GM19023 (cell line): ENCODE data around the gene TECPR1.

Experiments
- ATAC-seq: cut with Tn5 transposase; IDR thresholded peaks from one replicate; pipeline ENCODE4 v1.9.1; 2021; ENCODE audit warnings: mild to moderate bottlenecking, moderate library complexity; ENCODE audit not compliant: unreplicated experiment

Gene TECPR1, protein sequence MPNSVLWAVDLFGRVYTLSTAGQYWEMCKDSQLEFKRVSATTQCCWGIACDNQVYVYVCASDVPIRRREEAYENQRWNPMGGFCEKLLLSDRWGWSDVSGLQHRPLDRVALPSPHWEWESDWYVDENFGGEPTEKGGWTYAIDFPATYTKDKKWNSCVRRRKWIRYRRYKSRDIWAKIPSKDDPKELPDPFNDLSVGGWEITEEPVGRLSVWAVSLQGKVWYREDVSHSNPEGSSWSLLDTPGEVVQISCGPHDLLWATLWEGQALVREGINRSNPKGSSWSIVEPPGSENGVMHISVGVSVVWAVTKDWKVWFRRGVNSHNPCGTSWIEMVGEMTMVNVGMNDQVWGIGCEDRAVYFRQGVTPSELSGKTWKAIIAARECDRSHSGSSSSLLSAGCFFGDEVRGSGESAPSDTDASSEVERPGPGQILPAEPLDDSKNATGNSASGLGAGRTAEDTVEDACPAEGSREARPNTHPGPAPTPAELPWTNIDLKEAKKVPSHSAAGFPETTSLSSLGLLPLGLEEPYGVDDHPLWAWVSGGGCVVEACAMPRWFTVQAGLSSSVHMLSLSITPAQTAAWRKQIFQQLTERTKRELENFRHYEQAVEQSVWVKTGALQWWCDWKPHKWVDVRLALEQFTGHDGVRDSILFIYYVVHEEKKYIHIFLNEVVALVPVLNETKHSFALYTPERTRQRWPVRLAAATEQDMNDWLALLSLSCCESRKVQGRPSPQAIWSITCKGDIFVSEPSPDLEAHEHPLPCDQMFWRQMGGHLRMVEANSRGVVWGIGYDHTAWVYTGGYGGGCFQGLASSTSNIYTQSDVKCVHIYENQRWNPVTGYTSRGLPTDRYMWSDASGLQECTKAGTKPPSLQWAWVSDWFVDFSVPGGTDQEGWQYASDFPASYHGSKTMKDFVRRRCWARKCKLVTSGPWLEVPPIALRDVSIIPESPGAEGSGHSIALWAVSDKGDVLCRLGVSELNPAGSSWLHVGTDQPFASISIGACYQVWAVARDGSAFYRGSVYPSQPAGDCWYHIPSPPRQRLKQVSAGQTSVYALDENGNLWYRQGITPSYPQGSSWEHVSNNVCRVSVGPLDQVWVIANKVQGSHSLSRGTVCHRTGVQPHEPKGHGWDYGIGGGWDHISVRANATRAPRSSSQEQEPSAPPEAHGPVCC

GRCh38 chr7:98251601-98252424 is at the start of gene TECPR1:
Gene TECPR1 (minus strand): TSS chr7:98252232. CDS start chr7:98246146, 6,086 bp downstream.
- peak; percentile 98 for ATAC-seq

- ATAC-seq: no peak
Measured at GRCh38 chr7:98300595-98301372, 48.8 kb upstream of the TECPR1 start.

DNA sequence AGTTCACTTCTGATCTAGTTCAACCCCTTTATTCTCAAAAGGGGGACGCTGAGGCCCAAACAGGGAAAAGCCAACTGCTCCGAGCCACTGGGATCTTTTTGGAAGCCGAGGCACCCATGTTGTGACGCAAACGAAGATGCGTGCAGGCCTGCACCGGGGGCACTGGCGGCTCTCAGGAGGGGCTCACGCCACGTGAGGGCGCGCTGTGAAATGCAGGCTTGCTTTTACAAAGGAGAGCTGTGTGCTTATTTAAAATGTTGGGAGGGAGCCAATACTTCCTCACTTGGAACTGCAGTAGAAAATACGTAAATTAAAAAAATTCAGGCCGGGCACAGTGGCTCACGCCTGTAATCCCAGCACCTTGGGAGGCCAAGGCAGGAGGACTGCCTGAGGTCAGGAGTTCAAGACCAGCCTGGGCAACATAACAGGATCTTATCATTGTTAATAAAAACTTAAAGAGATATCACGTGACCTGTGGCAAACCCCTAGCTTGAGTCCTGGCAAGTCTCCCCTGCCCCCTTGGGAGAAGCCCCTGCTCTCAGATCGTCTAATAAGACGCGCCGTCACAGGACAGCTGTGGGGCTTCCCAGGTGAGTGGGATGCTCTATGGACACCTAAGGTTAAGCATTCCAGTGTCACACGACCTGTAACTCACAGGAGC is 45.7 kb upstream of the TECPR1 start:
- ATAC-seq: no peak

DNA sequence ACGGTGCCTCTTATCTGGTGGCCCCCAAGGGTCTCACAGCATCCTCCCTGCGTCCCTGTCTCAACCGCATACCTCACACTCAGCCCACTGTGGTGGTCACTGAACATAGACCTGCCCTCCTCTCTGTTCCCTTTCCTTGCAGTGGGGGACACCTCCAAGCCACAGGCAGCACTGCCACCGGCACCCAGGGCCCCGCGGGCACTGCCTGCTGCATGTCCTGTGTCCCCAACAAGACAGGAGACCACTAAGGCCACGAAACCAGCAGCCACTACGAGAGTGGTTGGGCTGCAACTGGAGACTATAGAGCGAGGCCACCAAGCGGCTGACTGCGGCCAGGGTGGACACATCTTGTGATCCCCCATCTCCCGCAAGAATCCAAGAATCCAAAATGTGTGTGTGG is 44.8 kb upstream of the TECPR1 start:
- ATAC-seq: no peak

DNA sequence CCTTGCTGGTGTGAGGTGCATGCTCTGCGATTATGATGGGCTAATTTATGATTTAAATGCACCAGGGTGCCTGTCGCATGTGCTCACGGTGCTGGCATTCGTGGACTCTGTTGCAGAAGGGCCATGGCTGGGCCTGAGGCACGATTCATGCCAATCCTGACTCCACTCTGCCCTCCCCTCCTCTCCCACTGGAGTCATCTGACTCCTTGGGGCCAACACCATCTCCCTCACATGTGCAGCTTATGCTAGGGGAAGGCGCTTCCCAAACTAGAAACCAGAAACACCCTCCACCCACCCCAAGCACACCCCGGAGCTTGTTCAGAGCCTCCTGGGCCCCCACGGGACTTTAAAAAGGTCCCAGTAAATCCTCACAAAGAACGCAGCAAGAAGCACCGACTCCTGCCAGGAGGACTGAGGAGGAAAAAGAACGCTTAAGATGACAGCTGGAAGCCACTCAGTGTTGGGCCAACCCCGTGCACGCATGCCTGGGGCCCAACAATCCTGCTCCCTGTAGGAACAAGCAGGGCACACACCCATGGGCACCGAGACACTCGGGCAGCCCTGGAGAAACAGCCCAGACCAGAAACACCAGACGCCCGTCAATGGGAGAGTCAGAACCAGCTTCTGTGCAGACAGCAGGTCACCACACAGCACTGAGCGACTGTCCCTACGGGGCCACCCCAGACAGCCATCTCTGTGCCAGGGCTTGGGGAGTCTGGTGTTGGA is 43.6 kb upstream of the TECPR1 start:
- no peak for ATAC-seq

DNA sequence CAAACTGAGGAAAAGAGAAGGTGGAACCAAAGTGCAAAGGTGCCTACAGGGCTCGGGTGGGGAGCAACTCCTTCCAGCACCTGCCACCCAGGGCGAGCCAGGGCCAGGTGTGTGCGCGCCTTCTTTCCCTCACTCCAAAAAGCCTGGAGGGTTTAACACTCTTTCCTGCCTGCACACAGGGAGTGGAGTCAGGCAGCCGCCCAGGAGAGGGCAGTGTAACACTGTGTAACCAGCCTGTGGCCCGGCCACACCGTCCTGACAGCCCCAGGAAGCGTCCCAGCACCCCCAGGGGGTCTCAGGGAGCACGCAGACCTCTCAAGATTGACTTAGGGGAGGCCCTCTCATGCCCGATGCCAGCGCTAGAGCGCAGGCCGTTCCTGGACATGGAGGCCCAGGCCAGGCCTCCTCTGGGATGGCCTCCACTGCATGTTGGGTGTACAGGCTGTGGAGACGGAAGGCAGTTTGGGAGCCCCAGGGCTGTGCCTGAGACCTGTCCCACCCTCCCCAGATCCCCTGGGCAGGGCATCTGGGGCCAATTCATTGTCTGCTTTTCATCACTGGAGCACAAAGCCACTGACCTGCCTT is 42.9 kb upstream of the TECPR1 start:
- ATAC-seq: peak; percentile 69

DNA sequence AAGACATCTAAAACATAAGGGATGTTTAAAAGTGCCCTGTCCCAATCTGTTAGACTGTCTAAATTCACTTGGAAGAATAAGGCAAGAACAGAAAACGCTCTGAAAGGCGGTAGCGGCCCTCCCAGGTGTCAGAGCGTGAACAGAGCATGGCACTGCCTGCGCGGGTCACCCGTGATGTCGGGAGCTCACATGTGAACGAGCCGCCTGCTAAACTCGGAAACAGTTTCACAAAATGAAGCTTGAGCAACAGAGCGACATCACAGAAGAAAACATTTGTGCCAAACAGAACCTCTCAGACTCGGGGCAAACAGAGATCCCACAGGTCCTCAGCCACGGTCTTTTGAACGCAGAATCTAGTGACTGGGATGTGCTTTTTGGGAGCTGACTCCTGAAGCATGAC is 42.3 kb upstream of the TECPR1 start:
- no peak for ATAC-seq

DNA sequence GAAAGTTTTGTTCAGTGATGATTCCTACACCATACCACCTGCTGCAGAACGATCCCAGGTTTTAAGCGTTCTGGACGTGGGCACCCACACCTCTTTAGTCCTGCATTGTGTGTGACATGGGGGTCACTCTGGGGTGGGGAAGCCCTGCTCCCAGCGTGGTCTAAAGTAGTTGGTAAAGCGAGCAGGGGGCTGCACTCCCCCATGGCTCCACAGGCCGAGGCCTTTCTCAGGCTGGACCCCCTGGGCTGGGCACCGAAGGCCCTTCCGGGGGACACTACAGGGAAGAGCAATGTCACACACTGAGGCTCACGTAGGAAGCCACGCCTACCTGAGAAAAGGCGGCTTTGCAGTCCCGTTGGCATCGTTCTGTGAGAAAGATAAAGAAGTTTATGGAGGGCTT is 41.7 kb upstream of the TECPR1 start:
- no peak for ATAC-seq

- no peak for ATAC-seq
Measured at GRCh38 chr7:98293265-98293664, 41.2 kb upstream of the TECPR1 start.

- no peak for ATAC-seq
Measured at GRCh38 chr7:98291717-98292116, 39.7 kb upstream of the TECPR1 start.

- no peak for ATAC-seq
Measured at GRCh38 chr7:98289333-98289875, 37.4 kb upstream of the TECPR1 start.

DNA sequence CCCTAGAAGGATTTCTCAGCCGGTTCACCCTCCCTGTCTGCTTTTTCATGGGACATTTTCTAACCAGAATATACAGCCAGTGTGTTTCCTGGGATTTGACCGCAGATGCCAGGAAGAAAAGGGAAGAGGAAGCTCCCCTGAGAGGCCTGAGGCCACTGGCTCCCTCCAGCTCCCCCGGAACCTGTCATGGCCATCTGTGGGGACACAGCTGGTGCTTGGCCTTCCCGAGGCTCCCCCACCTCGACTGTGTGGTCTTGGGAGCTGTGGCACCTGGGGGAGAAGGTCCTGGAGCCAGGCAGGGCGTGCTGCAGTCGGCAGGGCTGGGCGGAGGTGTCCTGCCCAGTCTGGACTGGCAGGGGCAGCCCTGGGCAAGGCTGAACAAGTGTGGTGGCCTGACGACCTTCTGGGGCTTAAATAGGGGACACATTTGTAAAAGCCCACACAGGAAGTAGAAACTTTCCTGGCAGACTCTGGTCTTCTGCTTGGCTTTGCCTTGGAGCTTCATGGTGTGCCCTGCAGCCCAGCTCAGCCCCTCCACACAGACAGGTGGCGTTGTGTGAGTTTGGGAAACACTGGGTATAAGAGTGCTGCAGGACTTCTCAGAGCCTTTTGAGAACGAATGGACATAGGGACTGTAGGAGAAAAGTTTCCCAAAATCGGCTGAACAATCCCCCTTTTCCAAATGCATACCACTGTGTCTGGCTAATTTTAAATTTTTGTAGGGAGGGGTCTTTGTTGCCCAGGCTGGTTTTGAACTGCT is 36.2 kb upstream of the TECPR1 start:
- ATAC-seq: no peak

DNA sequence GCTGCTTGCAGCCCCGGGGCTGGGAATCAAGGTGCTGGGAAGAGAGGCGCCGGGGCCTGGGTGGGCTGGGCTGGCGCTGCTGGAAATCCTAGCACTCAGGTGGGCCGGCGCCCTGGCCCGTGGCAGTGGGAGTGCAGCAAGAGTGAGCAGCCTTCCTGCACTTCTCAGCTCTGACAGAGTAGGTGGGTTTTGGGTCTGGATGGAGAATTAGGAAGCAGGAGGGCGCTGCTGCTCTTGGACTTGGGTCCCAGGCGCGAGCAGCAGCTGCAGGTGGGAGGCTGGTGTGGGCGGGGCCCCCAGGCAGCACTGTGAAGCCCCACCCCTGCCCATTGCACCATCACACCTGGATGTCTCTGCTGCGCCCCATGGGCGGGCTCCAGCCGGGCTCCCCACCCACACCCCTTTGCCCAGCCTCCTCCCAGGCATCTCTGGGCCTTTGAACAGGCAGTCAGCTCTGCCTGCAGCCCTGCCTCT is 35.5 kb upstream of the TECPR1 start:
- no peak for ATAC-seq

DNA sequence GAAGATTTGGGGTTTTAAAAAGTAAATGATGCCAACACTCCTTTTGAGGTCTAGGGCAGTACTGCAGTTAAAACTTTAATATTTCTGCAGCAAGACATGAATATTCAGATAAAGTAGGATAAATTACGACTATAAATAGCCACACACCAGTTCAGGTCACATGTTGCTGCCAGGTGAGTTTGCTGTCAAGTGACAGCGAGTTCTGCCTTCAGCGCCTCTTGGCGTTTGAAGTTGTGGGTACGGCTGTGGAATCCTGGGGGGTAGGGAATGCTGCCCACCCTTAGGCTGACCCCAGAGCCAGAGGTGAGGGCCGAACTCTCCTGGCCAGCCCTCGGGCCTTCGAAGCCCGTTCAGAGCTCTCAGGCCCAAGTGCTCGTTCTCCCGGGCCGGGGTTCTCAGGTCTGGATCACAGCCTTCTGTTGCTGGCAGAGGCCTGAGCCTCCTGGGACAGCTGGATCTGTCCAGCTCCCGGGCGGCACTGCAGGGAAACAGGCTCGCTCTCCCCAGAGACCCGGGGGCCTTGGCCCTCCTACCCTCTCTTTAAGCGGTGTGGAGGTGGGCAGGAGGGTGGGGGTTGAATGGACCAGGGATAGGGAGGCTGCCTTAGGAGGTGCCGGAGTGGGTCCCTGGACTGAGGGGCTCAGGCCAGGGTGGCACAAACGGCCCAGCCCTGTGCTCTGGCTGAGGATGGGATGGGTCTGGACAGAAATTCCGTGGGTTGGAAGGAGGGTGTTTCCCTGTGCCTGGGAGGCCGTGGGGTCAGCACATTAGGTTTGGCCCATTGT is 34.9 kb upstream of the TECPR1 start:
- ATAC-seq: no peak

DNA sequence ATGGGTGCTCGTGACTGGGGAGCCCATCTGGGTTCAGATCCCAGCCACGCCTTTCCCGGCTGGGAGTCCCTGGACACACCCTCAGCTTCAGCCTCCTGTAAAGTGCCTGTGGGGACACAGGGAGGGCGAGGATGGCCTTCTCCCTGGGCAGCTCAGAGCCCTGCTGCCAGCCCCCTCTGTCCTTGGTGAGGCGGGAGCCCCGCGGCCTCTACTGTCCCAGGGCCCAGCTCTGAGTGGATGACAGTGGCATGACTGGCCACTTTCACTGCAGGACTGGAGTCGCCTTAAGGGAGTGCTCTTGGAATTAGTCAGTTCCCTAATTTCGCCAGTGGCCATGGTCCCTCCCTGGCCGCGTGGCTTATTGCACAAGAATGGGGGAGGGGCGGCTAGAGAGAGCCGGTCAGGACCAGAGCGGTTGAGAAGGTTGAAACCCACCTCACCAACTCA is 34.1 kb upstream of the TECPR1 start:
- no peak for ATAC-seq
